K562 (cell line): Measurements from ENCODE around the gene PDE1A. TPM values are rescaled to one million over a fixed set of nuclear protein-coding genes. Genes with fewer than 3 reads are reported as not detected.

Source experiments
- polyA plus RNA-seq, 8 experiments: library from polyadenylated mRNA; depleted of rRNA in 4 of 8; stranded (reverse) in 5 of 8; unstranded in 3 of 8; fragments of >200 nt; fragmentation: Nextera tagmentation in 2 of 8; fragmentation: Illumina TruSeq in 1 of 8; extraction: Ambion mirVana in 2 of 8; extraction: Trizol in 1 of 8; gene quantifications; 2 replicates each; pipeline versions ENCODE4 v1.2.1 to v1.2.3, GENCODE V29; 2011 to 2014; ENCODE audit warnings: inconsistent platforms in 1 of 8, missing spikeins in 1 of 8
- total RNA-seq, 7 experiments: library from RNA; depleted of rRNA in 6 of 7; stranded (reverse); fragments of >200 nt in 6 of 7; fragmentation: Illumina TruSeq in 2 of 7; extraction: Trizol in 2 of 7; gene quantifications; 2 replicates each; pipeline versions ENCODE4 v1.2.1 to v1.2.3, GENCODE V29; 2011 to 2021; ENCODE audit warnings: low replicate concordance in 1 of 7
- TF ChIP-seq, protein P1 (sequence below): fragments of 450-650 bp; IDR thresholded peaks from 2 replicates; pipeline ENCODE4 v1.6.1; 2016; ENCODE audit warnings: mild to moderate bottlenecking, moderate library complexity

PDE1A gene
- total and polyA plus RNA-seq, 9 of the 15 experiments (the other 6 are each of a cell fraction or from before 2014, with no cell fraction given) = 0.14 to 0.91 (median 0.32) TPM

DNA sequence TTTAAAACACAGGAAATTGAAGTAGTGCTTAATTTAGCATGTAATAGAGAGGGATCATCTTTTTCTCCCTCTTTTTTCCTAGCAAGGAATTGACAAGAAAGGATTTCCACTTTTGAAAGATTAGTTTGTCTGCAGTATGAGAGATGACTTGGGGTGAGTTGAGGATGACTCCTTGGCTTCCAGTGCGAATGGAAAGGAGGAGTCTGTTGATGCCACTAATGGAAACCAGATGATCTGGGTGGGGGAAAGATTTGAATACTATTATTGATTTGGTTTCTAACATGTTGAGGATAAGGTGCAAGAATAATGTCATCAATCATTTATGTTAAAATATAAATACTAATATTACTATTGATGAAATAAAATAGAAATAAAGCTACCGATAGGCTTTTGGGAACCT lies 235.8 kb downstream of the PDE1A start (continued):
- TF ChIP-seq, protein P1, sequence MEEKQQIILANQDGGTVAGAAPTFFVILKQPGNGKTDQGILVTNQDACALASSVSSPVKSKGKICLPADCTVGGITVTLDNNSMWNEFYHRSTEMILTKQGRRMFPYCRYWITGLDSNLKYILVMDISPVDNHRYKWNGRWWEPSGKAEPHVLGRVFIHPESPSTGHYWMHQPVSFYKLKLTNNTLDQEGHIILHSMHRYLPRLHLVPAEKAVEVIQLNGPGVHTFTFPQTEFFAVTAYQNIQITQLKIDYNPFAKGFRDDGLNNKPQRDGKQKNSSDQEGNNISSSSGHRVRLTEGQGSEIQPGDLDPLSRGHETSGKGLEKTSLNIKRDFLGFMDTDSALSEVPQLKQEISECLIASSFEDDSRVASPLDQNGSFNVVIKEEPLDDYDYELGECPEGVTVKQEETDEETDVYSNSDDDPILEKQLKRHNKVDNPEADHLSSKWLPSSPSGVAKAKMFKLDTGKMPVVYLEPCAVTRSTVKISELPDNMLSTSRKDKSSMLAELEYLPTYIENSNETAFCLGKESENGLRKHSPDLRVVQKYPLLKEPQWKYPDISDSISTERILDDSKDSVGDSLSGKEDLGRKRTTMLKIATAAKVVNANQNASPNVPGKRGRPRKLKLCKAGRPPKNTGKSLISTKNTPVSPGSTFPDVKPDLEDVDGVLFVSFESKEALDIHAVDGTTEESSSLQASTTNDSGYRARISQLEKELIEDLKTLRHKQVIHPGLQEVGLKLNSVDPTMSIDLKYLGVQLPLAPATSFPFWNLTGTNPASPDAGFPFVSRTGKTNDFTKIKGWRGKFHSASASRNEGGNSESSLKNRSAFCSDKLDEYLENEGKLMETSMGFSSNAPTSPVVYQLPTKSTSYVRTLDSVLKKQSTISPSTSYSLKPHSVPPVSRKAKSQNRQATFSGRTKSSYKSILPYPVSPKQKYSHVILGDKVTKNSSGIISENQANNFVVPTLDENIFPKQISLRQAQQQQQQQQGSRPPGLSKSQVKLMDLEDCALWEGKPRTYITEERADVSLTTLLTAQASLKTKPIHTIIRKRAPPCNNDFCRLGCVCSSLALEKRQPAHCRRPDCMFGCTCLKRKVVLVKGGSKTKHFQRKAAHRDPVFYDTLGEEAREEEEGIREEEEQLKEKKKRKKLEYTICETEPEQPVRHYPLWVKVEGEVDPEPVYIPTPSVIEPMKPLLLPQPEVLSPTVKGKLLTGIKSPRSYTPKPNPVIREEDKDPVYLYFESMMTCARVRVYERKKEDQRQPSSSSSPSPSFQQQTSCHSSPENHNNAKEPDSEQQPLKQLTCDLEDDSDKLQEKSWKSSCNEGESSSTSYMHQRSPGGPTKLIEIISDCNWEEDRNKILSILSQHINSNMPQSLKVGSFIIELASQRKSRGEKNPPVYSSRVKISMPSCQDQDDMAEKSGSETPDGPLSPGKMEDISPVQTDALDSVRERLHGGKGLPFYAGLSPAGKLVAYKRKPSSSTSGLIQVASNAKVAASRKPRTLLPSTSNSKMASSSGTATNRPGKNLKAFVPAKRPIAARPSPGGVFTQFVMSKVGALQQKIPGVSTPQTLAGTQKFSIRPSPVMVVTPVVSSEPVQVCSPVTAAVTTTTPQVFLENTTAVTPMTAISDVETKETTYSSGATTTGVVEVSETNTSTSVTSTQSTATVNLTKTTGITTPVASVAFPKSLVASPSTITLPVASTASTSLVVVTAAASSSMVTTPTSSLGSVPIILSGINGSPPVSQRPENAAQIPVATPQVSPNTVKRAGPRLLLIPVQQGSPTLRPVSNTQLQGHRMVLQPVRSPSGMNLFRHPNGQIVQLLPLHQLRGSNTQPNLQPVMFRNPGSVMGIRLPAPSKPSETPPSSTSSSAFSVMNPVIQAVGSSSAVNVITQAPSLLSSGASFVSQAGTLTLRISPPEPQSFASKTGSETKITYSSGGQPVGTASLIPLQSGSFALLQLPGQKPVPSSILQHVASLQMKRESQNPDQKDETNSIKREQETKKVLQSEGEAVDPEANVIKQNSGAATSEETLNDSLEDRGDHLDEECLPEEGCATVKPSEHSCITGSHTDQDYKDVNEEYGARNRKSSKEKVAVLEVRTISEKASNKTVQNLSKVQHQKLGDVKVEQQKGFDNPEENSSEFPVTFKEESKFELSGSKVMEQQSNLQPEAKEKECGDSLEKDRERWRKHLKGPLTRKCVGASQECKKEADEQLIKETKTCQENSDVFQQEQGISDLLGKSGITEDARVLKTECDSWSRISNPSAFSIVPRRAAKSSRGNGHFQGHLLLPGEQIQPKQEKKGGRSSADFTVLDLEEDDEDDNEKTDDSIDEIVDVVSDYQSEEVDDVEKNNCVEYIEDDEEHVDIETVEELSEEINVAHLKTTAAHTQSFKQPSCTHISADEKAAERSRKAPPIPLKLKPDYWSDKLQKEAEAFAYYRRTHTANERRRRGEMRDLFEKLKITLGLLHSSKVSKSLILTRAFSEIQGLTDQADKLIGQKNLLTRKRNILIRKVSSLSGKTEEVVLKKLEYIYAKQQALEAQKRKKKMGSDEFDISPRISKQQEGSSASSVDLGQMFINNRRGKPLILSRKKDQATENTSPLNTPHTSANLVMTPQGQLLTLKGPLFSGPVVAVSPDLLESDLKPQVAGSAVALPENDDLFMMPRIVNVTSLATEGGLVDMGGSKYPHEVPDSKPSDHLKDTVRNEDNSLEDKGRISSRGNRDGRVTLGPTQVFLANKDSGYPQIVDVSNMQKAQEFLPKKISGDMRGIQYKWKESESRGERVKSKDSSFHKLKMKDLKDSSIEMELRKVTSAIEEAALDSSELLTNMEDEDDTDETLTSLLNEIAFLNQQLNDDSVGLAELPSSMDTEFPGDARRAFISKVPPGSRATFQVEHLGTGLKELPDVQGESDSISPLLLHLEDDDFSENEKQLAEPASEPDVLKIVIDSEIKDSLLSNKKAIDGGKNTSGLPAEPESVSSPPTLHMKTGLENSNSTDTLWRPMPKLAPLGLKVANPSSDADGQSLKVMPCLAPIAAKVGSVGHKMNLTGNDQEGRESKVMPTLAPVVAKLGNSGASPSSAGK = no peak
